Fibroblast of the aortic adventitia (primary cell): ENCODE measurements around the gene FGFR2. TPM values are rescaled to one million over a fixed set of nuclear protein-coding genes. Genes with fewer than 3 reads are reported as not detected.

Experiments used
- DNase-seq: peaks from one replicate; pipeline ENCODE4 v3.0.0-alpha.2; 2010; ENCODE audit warnings: low read depth
- H3K4me3 ChIP-seq: 2 replicates; pipeline ENCODE4 v1.5.1; 2011; ENCODE audit warnings: low read depth, mild to moderate bottlenecking, control low read depth, low read length, moderate library complexity
- CTCF ChIP-seq: IDR thresholded peaks from 2 replicates; pipeline ENCODE4 v1.5.1; 2011; ENCODE audit warnings: mild to moderate bottlenecking, low read length, control low read depth, inconsistent platforms; ENCODE audit not compliant: insufficient read depth
- total RNA-seq: library from RNA; depleted of rRNA; stranded (reverse); fragments of >200 nt; gene quantifications from 2 replicates; pipeline ENCODE4 v1.2.3, GENCODE V29; 2012; ENCODE audit warnings: low replicate concordance

FGFR2 gene
- total RNA-seq, 1 donor: not detected

DNA sequence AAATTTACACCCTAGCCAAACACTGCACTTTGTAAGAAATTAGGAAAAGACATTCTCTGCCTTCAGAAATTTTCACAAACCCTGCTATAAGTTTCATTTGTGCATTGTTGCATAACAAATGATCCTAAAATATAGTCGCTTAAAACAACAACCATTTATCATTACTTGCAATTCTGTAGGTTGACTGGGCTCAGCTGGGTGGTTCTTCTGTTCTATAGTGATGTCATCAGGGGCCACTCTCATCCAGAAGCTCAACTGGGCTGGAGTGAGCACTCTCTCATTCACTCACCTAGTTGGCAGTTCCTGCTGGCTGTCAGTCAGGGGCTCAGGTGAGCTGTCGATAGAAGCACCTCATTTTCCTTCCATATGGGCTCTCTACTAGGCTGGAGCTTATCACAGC, 20.7 kb upstream of the FGFR2 start:
- no peak for TF ChIP-seq CTCF
- no peak overlapping the region for H3K4me3 ChIP-seq
- no peak for DNase-seq

DNA sequence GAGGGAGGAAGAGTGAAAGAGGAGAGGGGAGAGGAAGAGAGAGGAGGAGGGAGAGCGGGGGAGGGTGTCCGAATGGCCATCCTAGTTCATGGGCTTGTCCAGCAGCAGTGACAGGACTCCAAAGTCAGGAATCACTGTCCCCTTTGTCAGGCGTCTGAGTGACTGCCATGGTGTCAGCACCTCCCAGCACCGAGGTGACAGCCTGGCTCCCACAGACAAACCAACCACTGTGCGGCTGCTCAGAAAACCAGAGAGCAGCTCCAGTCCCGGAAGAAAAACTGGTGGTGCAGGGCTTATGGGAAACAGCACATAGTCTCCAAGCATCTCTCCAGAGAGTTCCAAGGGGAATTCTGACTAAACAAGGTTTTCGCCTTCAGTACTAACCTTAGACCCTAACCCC, 18.9 kb upstream of the FGFR2 start:
- no peak for TF ChIP-seq CTCF
- no peak for DNase-seq

GRCh38 chr10:121616291-121616690, 18.0 kb upstream of the FGFR2 start:
- no peak for TF ChIP-seq CTCF
- no peak overlapping the region for H3K4me3 ChIP-seq
- no peak for DNase-seq

More for the DNA sequence above, 18.9 kb upstream of the FGFR2 start:
- H3K4me3 ChIP-seq: no peak overlapping the region

DNA sequence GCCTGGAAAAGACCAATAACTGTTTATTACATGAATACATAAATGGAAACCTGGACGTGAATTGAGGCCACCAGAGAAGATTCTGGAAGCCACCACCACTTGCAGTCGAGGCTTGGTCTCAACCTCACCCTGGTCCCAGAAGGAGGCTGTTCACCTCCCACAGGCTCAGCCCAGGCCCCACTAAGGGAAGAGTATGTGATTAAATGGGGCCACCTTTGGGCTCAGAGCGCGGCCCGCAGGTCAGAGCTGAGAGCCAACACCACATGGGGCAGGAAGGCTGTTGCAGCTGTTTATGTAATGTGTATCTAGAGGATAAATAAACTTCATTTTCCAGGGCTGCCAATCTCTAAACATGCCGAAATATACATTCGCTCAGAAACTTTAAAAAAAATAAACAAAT, 17.6 kb upstream of the FGFR2 start:
- TF ChIP-seq CTCF: no peak
- no peak overlapping the region for H3K4me3 ChIP-seq
- DNase-seq: no peak

DNA sequence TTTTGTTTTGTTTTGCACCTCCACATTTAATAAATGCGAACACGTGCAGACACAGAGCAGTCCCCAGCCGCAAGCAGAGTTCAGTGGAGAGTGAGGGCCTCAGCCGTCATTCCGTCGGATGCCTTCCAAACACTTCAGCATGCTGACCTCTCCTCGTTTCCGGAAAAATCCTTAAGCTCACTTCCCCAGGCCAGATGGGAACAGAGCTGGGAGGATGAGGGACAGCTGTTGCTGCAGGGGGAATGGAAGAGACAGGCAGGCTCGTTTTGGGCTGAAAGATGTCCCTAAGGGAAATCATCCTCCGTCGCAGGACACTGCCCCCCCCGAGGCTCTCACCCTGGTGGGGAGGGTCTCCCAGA, 17.2 kb upstream of the FGFR2 start:
- H3K4me3 ChIP-seq: no peak overlapping the region
- DNase-seq: no peak
- TF ChIP-seq CTCF: no peak

DNA sequence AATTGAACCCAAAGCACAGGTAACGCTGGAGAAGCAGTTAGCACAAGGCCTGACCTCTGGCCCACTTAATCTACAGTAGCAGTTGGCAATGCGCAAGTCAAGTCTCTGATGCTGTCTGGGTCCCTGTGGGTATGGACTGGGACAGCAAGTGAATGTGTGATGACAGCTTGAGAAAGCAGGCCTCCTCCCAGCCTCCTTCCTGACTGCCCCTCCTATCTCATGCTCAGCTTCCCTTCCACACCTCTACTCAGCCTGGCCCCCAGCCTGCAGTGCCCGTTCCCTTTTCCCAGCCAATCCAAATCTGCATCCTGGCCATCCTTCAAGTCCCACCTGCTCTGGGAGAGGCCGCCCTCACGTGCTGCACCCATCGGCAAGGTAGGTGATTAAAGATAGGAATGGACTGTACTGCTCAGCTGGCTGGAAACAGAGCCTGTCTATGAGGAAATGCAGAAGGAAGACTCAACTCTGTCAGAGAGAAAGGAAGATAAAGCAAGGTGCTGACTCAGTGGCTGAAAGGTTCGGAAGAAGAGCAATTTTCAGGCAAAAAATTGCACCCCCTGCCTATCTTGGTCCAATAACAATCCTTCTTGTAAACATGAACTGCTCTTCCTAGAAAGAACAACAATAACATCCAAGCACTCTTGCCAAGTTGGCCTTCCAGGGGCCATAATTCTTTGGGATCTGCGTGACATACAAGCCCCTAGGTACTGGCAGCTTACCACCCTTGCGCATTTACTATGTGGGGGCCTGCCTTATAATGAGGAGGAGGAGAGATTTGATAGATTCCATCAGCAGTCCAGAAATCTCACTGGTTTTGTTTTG, 16.6 kb upstream of the FGFR2 start:
- H3K4me3 ChIP-seq: no peak overlapping the region
- no peak for DNase-seq
- TF ChIP-seq CTCF: no peak

DNA sequence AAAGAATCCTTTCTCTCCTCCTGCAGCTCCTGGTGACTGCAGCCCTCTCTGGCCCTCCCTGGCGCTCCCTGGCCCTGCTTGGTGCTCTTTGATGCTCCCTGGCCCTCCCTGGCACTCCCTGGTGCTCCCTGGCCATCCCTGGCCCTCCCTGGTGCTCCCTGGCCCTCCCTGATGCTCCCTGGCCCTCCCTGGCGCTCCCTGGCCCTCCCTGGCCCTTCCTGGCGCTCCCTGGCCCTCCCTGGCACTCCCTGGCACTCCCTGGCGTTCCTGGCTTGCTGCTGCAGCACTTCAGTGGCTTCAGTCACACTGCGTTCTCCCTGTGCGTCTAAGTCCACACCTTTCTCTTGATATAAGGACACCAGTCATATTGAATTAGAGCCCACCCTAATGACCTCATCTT, 15.2 kb upstream of the FGFR2 start:
- TF ChIP-seq CTCF: no peak

More for the DNA sequence above, 15.2 kb upstream of the FGFR2 start:
- no peak overlapping the region for H3K4me3 ChIP-seq
- DNase-seq: no peak
